Tibial artery (tissue), 4 donors: Measurements from ENCODE around the gene GUCY2D.

ENCODE experiments used
- DNase-seq, 2 donors: peaks; one replicate each; pipeline ENCODE4 v3.0.0-alpha.2; 2019
- H3K27ac ChIP-seq, 2 donors: fragments of 200-600 bp; sonication (generic) in 1 of 2; 1 replicate in 1 of 2; 2 replicates in 1 of 2; pipeline ENCODE4 v1.5.1; 2018 to 2019; ENCODE audit warnings: mild to moderate bottlenecking in 1 of 2
- H3K27me3 ChIP-seq, 2 donors: fragments of 200-600 bp; sonication (generic) in 1 of 2; one replicate each; pipeline versions ENCODE4 v1.5.1 to v1.6.0; 2016 to 2019
- H3K36me3 ChIP-seq, 3 donors: fragments of 200-600 bp; sonication (generic) in 2 of 3; one replicate each; pipeline ENCODE4 v1.5.1; 2016 to 2019; ENCODE audit warnings: mild to moderate bottlenecking in 2 of 3
- H3K4me1 ChIP-seq, 4 donors: fragments of 200-600 bp; sonication (generic) in 2 of 4; 1 replicate in 3 of 4; 2 replicates in 1 of 4; pipeline ENCODE4 v1.5.1; 2016 to 2019
- H3K4me3 ChIP-seq, 2 donors: fragments of 200-600 bp; sonication (generic) in 1 of 2; 1 replicate in 1 of 2; 2 replicates in 1 of 2; pipeline ENCODE4 v1.5.1; 2018 to 2019; ENCODE audit warnings: mild to moderate bottlenecking in 2 of 2
- H3K9me3 ChIP-seq, 3 donors: fragments of 200-600 bp; sonication (generic) in 1 of 3; one replicate each; pipeline ENCODE4 v1.5.1; 2016 to 2019
- intact Hi-C: fragments of 100-400 bp; cut with DNase I; formaldehyde crosslinking; loops from one replicate; pipeline ENCODE4 v1.15.0; 2023; ENCODE audit warnings: low total_unique reads
- TF ChIP-seq, protein P1 (sequence below), 2 experiments: fragments of 200-600 bp in 1 of 2; fragments of 450-650 bp in 1 of 2; IDR thresholded peaks; one replicate each; pipeline ENCODE4 v1.5.1; 2017 to 2019; ENCODE audit warnings: antibody characterized with exemption in 2 of 2, mild to moderate bottlenecking in 1 of 2, moderate library complexity in 1 of 2

Gene GUCY2D

GRCh38 chr17:8038954-8039610, 36.7 kb downstream of the GUCY2D start, which contains the start of gene ALOX15B:
Gene ALOX15B (plus strand): TSS chr17:8039059. CDS start chr17:8039156, 97 bp downstream.
- H3K36me3 ChIP-seq, result no peaks in the 10 kb centered on the region
- TF ChIP-seq, protein P1, sequence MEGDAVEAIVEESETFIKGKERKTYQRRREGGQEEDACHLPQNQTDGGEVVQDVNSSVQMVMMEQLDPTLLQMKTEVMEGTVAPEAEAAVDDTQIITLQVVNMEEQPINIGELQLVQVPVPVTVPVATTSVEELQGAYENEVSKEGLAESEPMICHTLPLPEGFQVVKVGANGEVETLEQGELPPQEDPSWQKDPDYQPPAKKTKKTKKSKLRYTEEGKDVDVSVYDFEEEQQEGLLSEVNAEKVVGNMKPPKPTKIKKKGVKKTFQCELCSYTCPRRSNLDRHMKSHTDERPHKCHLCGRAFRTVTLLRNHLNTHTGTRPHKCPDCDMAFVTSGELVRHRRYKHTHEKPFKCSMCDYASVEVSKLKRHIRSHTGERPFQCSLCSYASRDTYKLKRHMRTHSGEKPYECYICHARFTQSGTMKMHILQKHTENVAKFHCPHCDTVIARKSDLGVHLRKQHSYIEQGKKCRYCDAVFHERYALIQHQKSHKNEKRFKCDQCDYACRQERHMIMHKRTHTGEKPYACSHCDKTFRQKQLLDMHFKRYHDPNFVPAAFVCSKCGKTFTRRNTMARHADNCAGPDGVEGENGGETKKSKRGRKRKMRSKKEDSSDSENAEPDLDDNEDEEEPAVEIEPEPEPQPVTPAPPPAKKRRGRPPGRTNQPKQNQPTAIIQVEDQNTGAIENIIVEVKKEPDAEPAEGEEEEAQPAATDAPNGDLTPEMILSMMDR (IDR thresholded peaks at IDR 0.05), result no peak
- H3K27ac ChIP-seq, result no peak within 1 kb of the TSS
- H3K4me1 ChIP-seq, result peaks cover 0 to 8% (median 0%) of the 10 kb centered on the region in 4 donors
- H3K9me3 ChIP-seq, result no peaks in the 10 kb centered on the region
- intact Hi-C loops, result no loop called here
- peak in 1 of 2 donors; percentile 65 for DNase-seq
- H3K27me3 ChIP-seq, result peaks cover 0 to 61% of the 10 kb centered on the region in 2 donors
- peak within 1 kb of the TSS; percentile 31 to 37 for H3K4me3 ChIP-seq

GRCh38 chr17:8039611-8040168, 37.3 kb downstream of the GUCY2D start:
- intact Hi-C loops, result no loop called here
- no peak overlapping the region for H3K27ac ChIP-seq
- TF ChIP-seq, protein P1 (IDR thresholded peaks at IDR 0.05), result no peak
- H3K27me3 ChIP-seq, result peaks cover 0 to 61% of the 10 kb centered on the region in 2 donors
- H3K36me3 ChIP-seq, result no peaks in the 10 kb centered on the region
- H3K4me1 ChIP-seq, result peaks cover 0 to 8% (median 0%) of the 10 kb centered on the region in 4 donors
- H3K4me3 ChIP-seq, result peak overlapping the region; percentile 31 to 37
- no peaks in the 10 kb centered on the region for H3K9me3 ChIP-seq
- peak in 1 of 2 donors; percentile 40 for DNase-seq

DNA sequence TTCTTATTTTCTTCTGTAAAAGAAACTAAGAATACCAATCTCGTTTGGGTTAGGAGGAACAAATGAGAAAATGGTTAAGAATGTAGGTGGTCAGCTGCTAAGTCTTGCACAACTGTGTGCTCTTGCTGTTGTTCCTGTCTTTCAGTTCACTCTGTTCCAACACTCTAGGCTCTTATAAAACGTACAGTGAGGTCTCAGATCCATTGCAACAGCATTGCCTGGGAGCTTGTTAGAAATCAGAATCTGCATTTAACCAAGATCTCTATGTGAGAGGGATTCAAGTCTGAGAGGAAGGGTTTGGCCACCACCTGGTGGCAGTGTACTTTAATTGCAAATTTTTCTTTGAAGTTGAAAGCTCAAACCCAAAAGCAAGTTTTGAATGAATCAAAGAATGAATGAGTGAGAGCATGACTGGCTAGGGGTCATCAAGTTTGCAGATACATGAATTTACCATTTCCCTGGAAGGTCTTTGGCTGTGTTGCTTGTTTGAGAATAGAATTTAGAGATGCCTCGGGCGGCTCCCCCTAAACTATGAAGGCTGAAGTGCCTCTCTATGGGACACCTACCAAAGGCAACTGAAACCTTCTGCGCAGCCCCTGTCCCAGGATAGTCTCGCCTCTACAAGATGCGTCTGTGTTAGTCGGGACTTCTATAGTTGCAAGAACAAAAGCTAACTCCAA, 39.0 kb downstream of the GUCY2D start:
- Histone ChIP-seq H3K4me1 (peaks cover 0 to 8% (median 0%) of the 10 kb centered on the region in 4 donors), H3K9me3 (no peaks in the 10 kb centered on the region), H3K27me3 (peaks cover 0 to 68% of the 10 kb centered on the region in 2 donors), H3K36me3 (no peaks in the 10 kb centered on the region), H3K4me3 (no peak overlapping the region), H3K27ac (peak overlapping the region in 1 of 2 donors; percentile 43)
- DNase-seq, result peak; percentile 61 to 66
- intact Hi-C loops, result no loop called here
- TF ChIP-seq, protein P1 (IDR thresholded peaks at IDR 0.05), result peak; percentile 33 to 37

- Histone ChIP-seq H3K27ac (no peak overlapping the region), H3K9me3 (no peaks in the 10 kb centered on the region)
- intact Hi-C loops, result no loop called here
Observed at GRCh38 chr17:8041979-8042378, 39.6 kb downstream of the GUCY2D start.

More at GRCh38 chr17:8041979-8042378, 39.6 kb downstream of the GUCY2D start:
- Histone ChIP-seq H3K4me3 (no peak overlapping the region), H3K27me3 (peaks cover 0 to 72% of the 10 kb centered on the region in 2 donors), H3K36me3 (no peaks in the 10 kb centered on the region), H3K4me1 (peaks cover 0 to 8% (median 0%) of the 10 kb centered on the region in 4 donors)
- TF ChIP-seq, protein P1 (IDR thresholded peaks at IDR 0.05), result no peak
- DNase-seq, result peak in 1 of 2 donors; percentile 55
